Liver (tissue), 2 donors: Measurements from ENCODE around the gene BCL10.

Experiments used
- CTCF ChIP-seq: fragments of 150-350 bp; IDR thresholded peaks from 2 replicates; pipeline ENCODE4 v1.5.1; 2017; ENCODE audit warnings: improper control_type of control experiment, low read depth, low read length; ENCODE audit not compliant: missing input control
- REST ChIP-seq: IDR thresholded peaks from 2 replicates; pipeline ENCODE4 v1.6.1; 2016; ENCODE audit warnings: antibody characterized with exemption, mild to moderate bottlenecking
- donor health status: healthy.

- no peak for TF ChIP-seq CTCF
- TF ChIP-seq REST, result no peak
Observed at GRCh38 chr1:85318217-85318616, 41.8 kb upstream of the BCL10 start.
